ENCODE results near the gene SBSN. TPM values are rescaled to one million over a fixed set of nuclear protein-coding genes. Genes with fewer than 3 reads are reported as not detected.

SBSN gene
- total and polyA plus RNA-seq, 9 of the 15 experiments (the other 6 are each of a cell fraction or from before 2014, with no cell fraction given): 0.05 TPM; not detected in 8

DNA sequence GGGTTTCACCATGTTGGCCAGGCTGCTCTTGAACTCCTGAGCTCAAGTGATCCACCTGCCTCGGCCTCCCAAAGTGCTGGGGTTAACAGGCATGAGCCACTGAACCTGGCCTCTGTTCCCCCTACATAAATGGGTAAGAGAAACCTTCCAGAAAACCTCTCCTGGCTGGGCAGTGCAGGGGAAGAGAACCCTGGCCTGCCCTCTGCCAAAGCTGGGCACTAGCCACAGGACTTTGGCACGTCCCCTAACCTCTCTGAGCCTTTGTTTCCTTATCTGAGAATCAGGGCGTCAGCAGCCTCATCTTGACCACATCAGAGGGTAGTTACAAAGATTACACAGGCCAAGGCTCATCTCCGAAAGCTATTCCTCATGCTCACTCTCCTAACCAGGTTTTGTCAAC lies 2.2 kb downstream of the SBSN start:
- no peak for ATAC-seq
- intact Hi-C loops (cut with micrococcal nuclease) (no loop called here), in situ Hi-C loops (cut with MboI) (no loop called here)
- BruUV-seq (replicated peaks): no TSS peak
- no peak for DNase-seq (ENCODE audit: extremely low read depth in 1 of 4, low spot score in 3 of 4)
- Histone ChIP-seq H3K9ac (ENCODE audit: insufficient read depth in 1 of 2, low read depth in 2 of 2, low read length in 2 of 2) (no peak overlapping the region; a peak in 1 of 4 replicates), H4K20me1 (replicated peaks; ENCODE audit: control insufficient read depth, insufficient read depth, low read length) (peaks cover 11% of the 10 kb centered on the region), H3K9me1 (ENCODE audit: control insufficient read depth, insufficient read depth, low read length) (no peaks in the 10 kb centered on the region), H3K4me2 (ENCODE audit: insufficient read depth, low read length) (no peak overlapping the region), H3K27ac (ENCODE audit: extremely low read depth, low read depth, low read length) (no peak overlapping the region), H3K4me1 (replicated peaks in 1 of 2; ENCODE audit: control insufficient read depth in 2 of 2, insufficient read depth in 2 of 2, low read length in 2 of 2) (0 out of 5 replicates have a peak, but pooled peaks cover 0 to 3% of the 10 kb centered on the region in 2 experiments), H3K9me3 (replicated peaks; ENCODE audit: control insufficient read depth, insufficient read depth, low read depth, low read length) (no peaks in the 10 kb centered on the region), H3K79me2 (ENCODE audit: control insufficient read depth, insufficient read depth, low read length) (no peaks in the 10 kb centered on the region), H3K36me3 (ENCODE audit: control insufficient read depth, insufficient read depth, low read length) (no peaks in the 10 kb centered on the region), H3K27me3 (ENCODE audit: control insufficient read depth in 2 of 2, insufficient read depth in 2 of 2, low read length in 2 of 2) (peaks cover 45 to 77% of the 10 kb centered on the region in 2 experiments), H3K4me3 (no peak overlapping the region), H2AFZ (ENCODE audit: low read depth, low read length) (no peak overlapping the region)
- ChIA-PET CTCF (ENCODE audit: low intra/inter-chr PET ratio) (no interaction called here), POLR2A (interaction anchor here (0.5 to 1.0 kb wide), 3 partner anchors 11 to 383 kb away, joined by 3 to 4 read pairs (median 3); no protein-coding TSS in a partner anchor)
- TF ChIP-seq POLR2AphosphoS5 (IDR thresholded peaks at IDR 0.05; ENCODE audit: control insufficient read depth, insufficient read depth, low read depth, low read length) (no peak), NCOA1 (IDR thresholded peaks at IDR 0.05; ENCODE audit: low read depth) (no peak), ZNF408 (CRISPR knock-in tag; IDR thresholded peaks at IDR 0.05; ENCODE audit: low read depth) (no peak), ZNF592 (IDR thresholded peaks at IDR 0.05) (no peak)
- TF ChIP-seq, protein P1, sequence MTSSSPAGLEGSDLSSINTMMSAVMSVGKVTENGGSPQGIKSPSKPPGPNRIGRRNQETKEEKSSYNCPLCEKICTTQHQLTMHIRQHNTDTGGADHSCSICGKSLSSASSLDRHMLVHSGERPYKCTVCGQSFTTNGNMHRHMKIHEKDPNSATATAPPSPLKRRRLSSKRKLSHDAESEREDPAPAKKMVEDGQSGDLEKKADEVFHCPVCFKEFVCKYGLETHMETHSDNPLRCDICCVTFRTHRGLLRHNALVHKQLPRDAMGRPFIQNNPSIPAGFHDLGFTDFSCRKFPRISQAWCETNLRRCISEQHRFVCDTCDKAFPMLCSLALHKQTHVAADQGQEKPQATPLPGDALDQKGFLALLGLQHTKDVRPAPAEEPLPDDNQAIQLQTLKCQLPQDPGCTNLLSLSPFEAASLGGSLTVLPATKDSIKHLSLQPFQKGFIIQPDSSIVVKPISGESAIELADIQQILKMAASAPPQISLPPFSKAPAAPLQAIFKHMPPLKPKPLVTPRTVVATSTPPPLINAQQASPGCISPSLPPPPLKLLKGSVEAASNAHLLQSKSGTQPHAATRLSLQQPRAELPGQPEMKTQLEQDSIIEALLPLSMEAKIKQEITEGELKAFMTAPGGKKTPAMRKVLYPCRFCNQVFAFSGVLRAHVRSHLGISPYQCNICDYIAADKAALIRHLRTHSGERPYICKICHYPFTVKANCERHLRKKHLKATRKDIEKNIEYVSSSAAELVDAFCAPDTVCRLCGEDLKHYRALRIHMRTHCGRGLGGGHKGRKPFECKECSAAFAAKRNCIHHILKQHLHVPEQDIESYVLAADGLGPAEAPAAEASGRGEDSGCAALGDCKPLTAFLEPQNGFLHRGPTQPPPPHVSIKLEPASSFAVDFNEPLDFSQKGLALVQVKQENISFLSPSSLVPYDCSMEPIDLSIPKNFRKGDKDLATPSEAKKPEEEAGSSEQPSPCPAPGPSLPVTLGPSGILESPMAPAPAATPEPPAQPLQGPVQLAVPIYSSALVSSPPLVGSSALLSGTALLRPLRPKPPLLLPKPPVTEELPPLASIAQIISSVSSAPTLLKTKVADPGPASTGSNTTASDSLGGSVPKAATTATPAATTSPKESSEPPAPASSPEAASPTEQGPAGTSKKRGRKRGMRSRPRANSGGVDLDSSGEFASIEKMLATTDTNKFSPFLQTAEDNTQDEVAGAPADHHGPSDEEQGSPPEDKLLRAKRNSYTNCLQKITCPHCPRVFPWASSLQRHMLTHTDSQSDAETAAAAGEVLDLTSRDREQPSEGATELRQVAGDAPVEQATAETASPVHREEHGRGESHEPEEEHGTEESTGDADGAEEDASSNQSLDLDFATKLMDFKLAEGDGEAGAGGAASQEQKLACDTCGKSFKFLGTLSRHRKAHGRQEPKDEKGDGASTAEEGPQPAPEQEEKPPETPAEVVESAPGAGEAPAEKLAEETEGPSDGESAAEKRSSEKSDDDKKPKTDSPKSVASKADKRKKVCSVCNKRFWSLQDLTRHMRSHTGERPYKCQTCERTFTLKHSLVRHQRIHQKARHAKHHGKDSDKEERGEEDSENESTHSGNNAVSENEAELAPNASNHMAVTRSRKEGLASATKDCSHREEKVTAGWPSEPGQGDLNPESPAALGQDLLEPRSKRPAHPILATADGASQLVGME (CRISPR knock-in tag; IDR thresholded peaks at IDR 0.05): no peak
- TF ChIP-seq, protein P2, sequence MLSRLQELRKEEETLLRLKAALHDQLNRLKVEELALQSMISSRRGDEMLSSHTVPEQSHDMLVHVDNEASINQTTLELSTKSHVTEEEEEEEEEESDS (CRISPR knock-in tag; IDR thresholded peaks at IDR 0.05): no peak
- FAIRE-seq: no peak
- WGBS (ENCODE audit: insufficient coverage, low coverage, missing lambda C conversion rate): 3% methylated on average over 4 of the region's 4 CpGs

All from K562 (cell line).